Neural progenitor cell (in vitro differentiated cells): ENCODE results near the gene NEU4.

Source experiments
- EZH2 ChIP-seq: fragments of 200-600 bp; sonication (generic); IDR thresholded peaks from 2 replicates; pipeline ENCODE4 v1.6.1; 2017; ENCODE audit warnings: antibody characterized with exemption, mild to moderate bottlenecking, moderate library complexity
- EZH2phosphoT487 ChIP-seq: fragments of 200-600 bp; sonication (generic); IDR thresholded peaks from 2 replicates; pipeline ENCODE4 v1.6.1; 2017; ENCODE audit warnings: antibody characterized with exemption
- TF ChIP-seq, protein P1 (sequence below): fragments of 200-600 bp; sonication (generic); IDR thresholded peaks from 2 replicates; pipeline ENCODE4 v1.5.1; 2017; ENCODE audit warnings: antibody characterized with exemption, mild to moderate bottlenecking

DNA sequence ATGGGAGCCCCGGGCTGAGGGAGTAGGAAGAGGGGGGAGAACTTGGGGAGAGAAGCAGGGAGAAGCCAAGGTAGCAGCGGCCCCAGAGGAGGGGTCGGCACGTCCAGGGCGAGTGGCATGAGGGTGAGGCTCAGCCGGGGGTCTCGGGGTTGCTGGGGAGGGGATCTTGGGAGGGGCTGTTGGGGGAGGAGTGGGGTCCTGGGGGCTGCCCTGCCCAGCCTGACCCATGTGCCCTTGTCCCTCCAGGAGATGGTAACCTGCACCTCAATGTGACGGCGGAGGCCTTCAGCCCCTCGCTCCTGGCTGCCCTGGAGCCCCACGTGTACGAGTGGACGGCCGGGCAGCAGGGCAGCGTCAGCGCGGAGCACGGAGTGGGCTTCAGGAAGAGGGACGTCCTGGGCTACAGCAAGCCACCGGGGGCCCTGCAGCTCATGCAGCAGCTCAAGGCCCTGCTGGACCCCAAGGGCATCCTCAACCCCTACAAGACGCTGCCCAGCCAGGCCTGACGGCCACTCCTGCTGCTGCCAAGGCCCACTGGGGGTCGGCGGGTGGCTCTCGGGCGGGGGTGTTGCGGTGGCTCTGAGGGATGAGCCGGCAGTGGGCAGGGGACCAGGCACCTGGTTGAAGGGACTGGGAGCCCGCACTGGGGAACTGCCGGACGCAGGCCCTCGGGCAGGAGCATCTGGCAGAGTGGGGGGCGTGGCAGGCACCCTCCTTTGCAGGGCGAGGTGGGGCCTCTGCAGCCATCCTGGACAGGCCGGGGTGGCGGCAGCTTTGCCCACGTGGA, 41.3 kb upstream of the NEU4 start:
- TF ChIP-seq, protein P1, sequence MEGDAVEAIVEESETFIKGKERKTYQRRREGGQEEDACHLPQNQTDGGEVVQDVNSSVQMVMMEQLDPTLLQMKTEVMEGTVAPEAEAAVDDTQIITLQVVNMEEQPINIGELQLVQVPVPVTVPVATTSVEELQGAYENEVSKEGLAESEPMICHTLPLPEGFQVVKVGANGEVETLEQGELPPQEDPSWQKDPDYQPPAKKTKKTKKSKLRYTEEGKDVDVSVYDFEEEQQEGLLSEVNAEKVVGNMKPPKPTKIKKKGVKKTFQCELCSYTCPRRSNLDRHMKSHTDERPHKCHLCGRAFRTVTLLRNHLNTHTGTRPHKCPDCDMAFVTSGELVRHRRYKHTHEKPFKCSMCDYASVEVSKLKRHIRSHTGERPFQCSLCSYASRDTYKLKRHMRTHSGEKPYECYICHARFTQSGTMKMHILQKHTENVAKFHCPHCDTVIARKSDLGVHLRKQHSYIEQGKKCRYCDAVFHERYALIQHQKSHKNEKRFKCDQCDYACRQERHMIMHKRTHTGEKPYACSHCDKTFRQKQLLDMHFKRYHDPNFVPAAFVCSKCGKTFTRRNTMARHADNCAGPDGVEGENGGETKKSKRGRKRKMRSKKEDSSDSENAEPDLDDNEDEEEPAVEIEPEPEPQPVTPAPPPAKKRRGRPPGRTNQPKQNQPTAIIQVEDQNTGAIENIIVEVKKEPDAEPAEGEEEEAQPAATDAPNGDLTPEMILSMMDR, result no peak
- TF ChIP-seq EZH2phosphoT487 (no peak), EZH2 (no peak)
